ENCODE results near the gene PRKAA2.

- TF ChIP-seq EZH2 (conservative IDR thresholded peaks at IDR 0.05; ENCODE audit: low read depth, low read length) (no peak), CTCF (CRISPR knock-in tag; IDR thresholded peaks at IDR 0.05) (no peak), POLR2A (IDR thresholded peaks at IDR 0.05; ENCODE audit: insufficient read depth in 1 of 2, low read depth in 2 of 2, low read length in 2 of 2) (no peak), NRL (CRISPR knock-in tag; IDR thresholded peaks at IDR 0.05; ENCODE audit: borderline replicate concordance) (no peak), ZNF513 (CRISPR knock-in tag; conservative IDR thresholded peaks at IDR 0.05) (no peak), NR2C2 (CRISPR knock-in tag; IDR thresholded peaks at IDR 0.05; ENCODE audit: borderline replicate concordance) (no peak)
These were observed 38.5 kb downstream of the PRKAA2 start for GRCh38 chr1:56683569-56683968.

Data from HepG2 (cell line).